Loucy (cell line): ENCODE data around the gene TRIM34.

Source experiments
- H2AFZ ChIP-seq: fragments of 200-600 bp; sonication (generic); 2 replicates; pipeline ENCODE4 v1.6.0; 2016; ENCODE audit warnings: antibody characterized with exemption, mild to moderate bottlenecking, low read length, moderate library complexity
- H3F3A ChIP-seq: fragments of 200-600 bp; 2 replicates; pipeline ENCODE4 v1.6.0; 2016; ENCODE audit warnings: antibody characterized with exemption, low read depth, mild to moderate bottlenecking
- H3K27me3 ChIP-seq: fragments of 200-600 bp; sonication (generic); 2 replicates; pipeline ENCODE4 v1.6.1; 2014; ENCODE audit warnings: low read length, mild to moderate bottlenecking; ENCODE audit not compliant: insufficient read depth, poor library complexity, severe bottlenecking
- H3K36me3 ChIP-seq: fragments of 200-600 bp; sonication (generic); 2 replicates; pipeline ENCODE4 v1.6.1; 2016; ENCODE audit warnings: low read length; ENCODE audit not compliant: insufficient read depth
- H3K4me1 ChIP-seq: fragments of 200-600 bp; sonication (generic); 2 replicates; pipeline ENCODE4 v1.5.1; 2014; ENCODE audit warnings: low read length, mild to moderate bottlenecking; ENCODE audit not compliant: insufficient read depth, poor library complexity, severe bottlenecking
- H3K4me2 ChIP-seq: fragments of 200-600 bp; sonication (generic); 2 replicates; pipeline ENCODE4 v1.6.0; 2014; ENCODE audit warnings: antibody characterized with exemption, low read length, low read depth, mild to moderate bottlenecking; ENCODE audit not compliant: poor library complexity, severe bottlenecking
- H3K4me3 ChIP-seq: fragments of 200-600 bp; sonication (generic); 2 replicates; pipeline ENCODE4 v1.5.1; 2014; ENCODE audit warnings: low read length, mild to moderate bottlenecking, mixed read lengths; ENCODE audit not compliant: poor library complexity, severe bottlenecking
- H3K79me2 ChIP-seq: fragments of 200-600 bp; sonication (generic); 2 replicates; pipeline ENCODE4 v1.6.1; 2014; ENCODE audit warnings: low read length; ENCODE audit not compliant: insufficient read depth
- H3K9ac ChIP-seq: fragments of 200-600 bp; sonication (generic); 2 replicates; pipeline ENCODE4 v1.6.0; 2014; ENCODE audit warnings: mild to moderate bottlenecking, low read depth, low read length, moderate library complexity; ENCODE audit not compliant: poor library complexity, severe bottlenecking
- H3K9me2 ChIP-seq: fragments of 200-600 bp; sonication (generic); replicated peaks from 2 replicates; pipeline ENCODE4 v1.6.1; 2016; ENCODE audit warnings: low read depth, low read length, mixed read lengths
- H3K9me3 ChIP-seq: fragments of 200-600 bp; sonication (generic); 2 replicates; pipeline ENCODE4 v1.6.1; 2014; ENCODE audit warnings: mild to moderate bottlenecking, antibody characterized with exemption, low read length, low read depth; ENCODE audit not compliant: insufficient read depth
- H4K20me1 ChIP-seq: fragments of 200-600 bp; sonication (generic); 2 replicates; pipeline ENCODE4 v1.6.0; 2014; ENCODE audit warnings: antibody characterized with exemption, low read length, mild to moderate bottlenecking; ENCODE audit not compliant: insufficient read depth, poor library complexity, severe bottlenecking
- EZH2phosphoT487 ChIP-seq: fragments of 200-600 bp; IDR thresholded peaks from 2 replicates; pipeline ENCODE4 v1.6.1; 2018; ENCODE audit warnings: antibody characterized with exemption, mild to moderate bottlenecking, moderate library complexity, borderline replicate concordance
- TF ChIP-seq, protein P1 (sequence below): fragments of 200-600 bp; sonication (generic); conservative IDR thresholded peaks from 2 replicates; pipeline ENCODE4 v1.5.1; 2014; ENCODE audit warnings: mild to moderate bottlenecking, antibody characterized with exemption, low read length

Gene TRIM34

DNA sequence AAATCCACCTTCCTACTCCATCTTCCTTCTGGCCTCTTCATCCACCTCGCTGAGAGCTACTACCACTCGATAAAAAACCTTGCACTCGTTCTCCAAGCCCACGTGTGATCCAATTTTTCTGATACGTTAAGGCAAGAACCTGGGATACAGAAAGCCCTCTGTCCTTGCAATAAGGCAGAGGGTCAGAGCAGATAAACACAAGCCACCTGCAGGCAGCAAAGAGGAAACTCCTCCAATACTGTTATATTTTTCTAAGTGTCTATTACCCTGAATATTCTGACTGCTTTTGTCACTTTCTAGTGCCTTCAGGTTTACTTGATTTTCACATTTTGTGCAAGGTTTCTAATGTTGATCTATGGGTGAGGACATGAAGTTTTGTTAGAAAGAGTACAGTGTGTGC, 33.5 kb downstream of the TRIM34 start:
- TF ChIP-seq, protein P1, sequence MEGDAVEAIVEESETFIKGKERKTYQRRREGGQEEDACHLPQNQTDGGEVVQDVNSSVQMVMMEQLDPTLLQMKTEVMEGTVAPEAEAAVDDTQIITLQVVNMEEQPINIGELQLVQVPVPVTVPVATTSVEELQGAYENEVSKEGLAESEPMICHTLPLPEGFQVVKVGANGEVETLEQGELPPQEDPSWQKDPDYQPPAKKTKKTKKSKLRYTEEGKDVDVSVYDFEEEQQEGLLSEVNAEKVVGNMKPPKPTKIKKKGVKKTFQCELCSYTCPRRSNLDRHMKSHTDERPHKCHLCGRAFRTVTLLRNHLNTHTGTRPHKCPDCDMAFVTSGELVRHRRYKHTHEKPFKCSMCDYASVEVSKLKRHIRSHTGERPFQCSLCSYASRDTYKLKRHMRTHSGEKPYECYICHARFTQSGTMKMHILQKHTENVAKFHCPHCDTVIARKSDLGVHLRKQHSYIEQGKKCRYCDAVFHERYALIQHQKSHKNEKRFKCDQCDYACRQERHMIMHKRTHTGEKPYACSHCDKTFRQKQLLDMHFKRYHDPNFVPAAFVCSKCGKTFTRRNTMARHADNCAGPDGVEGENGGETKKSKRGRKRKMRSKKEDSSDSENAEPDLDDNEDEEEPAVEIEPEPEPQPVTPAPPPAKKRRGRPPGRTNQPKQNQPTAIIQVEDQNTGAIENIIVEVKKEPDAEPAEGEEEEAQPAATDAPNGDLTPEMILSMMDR: no peak
- no peak for TF ChIP-seq EZH2phosphoT487
- Histone ChIP-seq H2AFZ (no peak overlapping the region), H3F3A (no peaks in the 10 kb centered on the region), H3K79me2 (no peaks in the 10 kb centered on the region), H3K4me3 (no peak overlapping the region), H3K27me3 (no peaks in the 10 kb centered on the region), H3K4me2 (no peak overlapping the region), H4K20me1 (no peaks in the 10 kb centered on the region), H3K9me3 (no peaks in the 10 kb centered on the region), H3K9ac (no peak overlapping the region), H3K9me2 (no peaks in the 10 kb centered on the region), H3K36me3 (no peaks in the 10 kb centered on the region), H3K4me1 (no peaks in the 10 kb centered on the region)

DNA sequence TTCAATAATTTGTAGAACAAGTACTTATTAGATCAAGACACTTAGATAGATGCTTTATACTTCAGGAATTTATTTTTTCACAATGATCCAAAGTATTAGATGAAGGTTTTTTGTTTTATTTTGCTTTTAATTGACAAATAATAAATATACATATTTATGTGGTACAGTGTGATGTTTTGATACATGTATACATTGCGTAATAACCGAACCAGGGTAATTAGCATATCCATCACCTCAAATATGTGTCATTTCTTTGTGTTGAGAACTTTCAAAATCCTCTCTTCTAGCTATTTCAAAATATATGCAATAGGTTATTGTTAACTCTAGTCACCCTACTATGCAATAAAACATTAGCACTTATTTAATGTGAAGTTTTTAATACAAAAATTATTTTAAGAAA, 38.7 kb downstream of the TRIM34 start:
- no peak overlapping the region for H2AFZ ChIP-seq
- H3K4me1 ChIP-seq: no peaks in the 10 kb centered on the region
- no peaks in the 10 kb centered on the region for H3K27me3 ChIP-seq
- H3F3A ChIP-seq: no peaks in the 10 kb centered on the region
- H4K20me1 ChIP-seq: no peaks in the 10 kb centered on the region
- no peaks in the 10 kb centered on the region for H3K9me2 ChIP-seq
- H3K4me3 ChIP-seq: no peak overlapping the region
- no peak overlapping the region for H3K9ac ChIP-seq
- peaks cover 24% of the 10 kb centered on the region; the same call in 1 of the 2 replicates for H3K36me3 ChIP-seq
- H3K79me2 ChIP-seq: no peaks in the 10 kb centered on the region
- no peak overlapping the region for H3K4me2 ChIP-seq
- no peaks in the 10 kb centered on the region for H3K9me3 ChIP-seq
- TF ChIP-seq EZH2phosphoT487: no peak
- TF ChIP-seq, protein P1: no peak

DNA sequence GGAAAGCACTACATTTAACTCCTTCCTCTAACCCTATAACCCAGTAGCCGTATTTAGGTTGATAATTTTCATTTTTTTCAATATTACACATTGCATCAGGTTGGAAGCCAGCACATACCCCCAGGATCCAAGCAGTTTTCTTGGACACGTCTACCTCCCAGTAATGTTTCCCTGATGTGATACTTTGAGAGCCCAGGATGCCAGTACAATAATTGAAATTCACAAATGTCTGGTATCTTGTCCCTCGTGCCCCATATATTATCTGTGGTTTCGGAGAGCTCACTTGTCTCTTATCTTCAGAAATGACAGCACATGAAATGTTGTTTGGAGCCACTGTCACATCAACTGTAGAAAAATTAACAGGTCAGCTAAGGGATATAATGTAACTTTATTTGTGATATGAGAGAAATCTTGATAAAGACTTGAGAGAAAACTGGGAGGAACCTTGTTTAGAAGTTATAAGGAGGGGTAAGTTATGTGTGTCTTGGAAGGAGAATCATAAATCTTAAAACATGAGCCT, 40.3 kb downstream of the TRIM34 start:
- Histone ChIP-seq H3K4me2 (no peak overlapping the region), H3K9me3 (no peaks in the 10 kb centered on the region), H3K79me2 (no peaks in the 10 kb centered on the region), H2AFZ (no peak overlapping the region), H3K36me3 (peaks cover 36% of the 10 kb centered on the region; the same call in 1 of the 2 replicates), H3K4me1 (no peaks in the 10 kb centered on the region), H3K27me3 (no peaks in the 10 kb centered on the region), H3K9me2 (no peaks in the 10 kb centered on the region), H3K9ac (no peak overlapping the region), H3F3A (no peaks in the 10 kb centered on the region), H3K4me3 (no peak overlapping the region), H4K20me1 (no peaks in the 10 kb centered on the region)
- TF ChIP-seq, protein P1: no peak
- no peak for TF ChIP-seq EZH2phosphoT487
